Left ventricle myocardium inferior (tissue), 1 donor: ENCODE measurements around the gene OR4C15. TPM values are rescaled to one million over a fixed set of nuclear protein-coding genes. Genes with fewer than 3 reads are reported as not detected.

Source experiments
- DNase-seq: peaks from one replicate; pipeline ENCODE4 v3.0.0-alpha.2; 2020
- H3K27ac ChIP-seq: fragments of 200-600 bp; replicated peaks from 2 replicates; pipeline ENCODE4 v1.8.0; 2021
- H3K27me3 ChIP-seq: fragments of 200-600 bp; 2 replicates; pipeline ENCODE4 v1.8.0; 2021; ENCODE audit warnings: low read depth
- H3K36me3 ChIP-seq: fragments of 200-600 bp; 2 replicates; pipeline ENCODE4 v1.8.0; 2021
- H3K4me1 ChIP-seq: fragments of 200-600 bp; 2 replicates; pipeline ENCODE4 v1.8.0; 2021
- H3K4me3 ChIP-seq: fragments of 200-600 bp; 2 replicates; pipeline ENCODE4 v1.8.0; 2021; ENCODE audit warnings: mild to moderate bottlenecking, moderate library complexity
- H3K9me3 ChIP-seq: fragments of 200-600 bp; replicated peaks from 2 replicates; pipeline ENCODE4 v1.8.0; 2021
- CTCF ChIP-seq: fragments of 200-600 bp; IDR thresholded peaks from 2 replicates; pipeline ENCODE4 v1.8.0; 2021; ENCODE audit warnings: antibody characterized with exemption, mild to moderate bottlenecking, borderline replicate concordance
- intact Hi-C: fragments of 100-400 bp; cut with micrococcal nuclease; formaldehyde crosslinking; loops from one replicate; pipeline ENCODE4 v1.11.0; 2022
- long read RNA-seq: library from polyadenylated mRNA; unstranded; transcript quantifications from one replicate; pipeline ENCODE4 v2.0.0, GENCODE V29; 2021
- total RNA-seq: library from RNA; stranded (reverse); fragmentation: NEBNext Ultra II Directional; extraction: Animal tissue kit (Norgen Biotek cat#: 25700); gene quantifications from one replicate; pipeline ENCODE4 v1.2.1, GENCODE V29; 2021
- donor health status: DM: no; HTN: yes; CAD: no; lungs with severe emphysema.

Gene OR4C15
- not detected for total RNA-seq
- long read RNA-seq = 0 reads

DNA sequence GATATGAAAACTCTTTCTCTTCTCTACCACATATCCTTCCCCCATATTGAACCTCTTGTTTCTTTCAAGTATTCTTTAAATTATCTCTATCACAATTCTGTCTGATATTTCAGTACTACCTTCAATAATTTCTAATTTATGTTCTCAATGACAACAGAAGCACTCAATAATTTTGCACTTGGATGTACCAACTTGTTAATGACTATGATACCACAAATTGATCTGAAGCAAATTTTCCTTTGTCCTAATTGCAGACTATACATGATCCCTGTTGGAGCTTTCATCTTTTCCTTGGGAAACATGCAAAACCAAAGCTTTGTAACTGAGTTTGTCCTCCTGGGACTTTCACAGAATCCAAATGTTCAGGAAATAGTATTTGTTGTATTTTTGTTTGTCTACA, at the start of gene OR4C15:
Gene OR4C15, plus strand, starts transcription at position 301 of the 400 bp plus-strand sequence. Its CDS starts 0 bp downstream, at position 301.
- Histone ChIP-seq H3K4me3 (no peak within 1 kb of the TSS), H3K27ac (no peak within 1 kb of the TSS), H3K36me3 (no peaks in the 10 kb centered on the region), H3K4me1 (no peaks in the 10 kb centered on the region), H3K27me3 (no peaks in the 10 kb centered on the region), H3K9me3 (peaks cover 10% of the 10 kb centered on the region)
- intact Hi-C loops = no loop called here
- no peak for DNase-seq
- no peak for TF ChIP-seq CTCF

GRCh38 chr11:55571828-55572227, 17.6 kb downstream of the OR4C15 start, which contains the start of gene OR4C16:
Gene OR4C16, plus strand, starts transcription at chr11:55572128. Its CDS starts 0 bp downstream, at chr11:55572128.
- no peaks in the 10 kb centered on the region for H3K36me3 ChIP-seq
- DNase-seq = no peak
- TF ChIP-seq CTCF = no peak
- intact Hi-C loops = no loop called here
- H3K27me3 ChIP-seq = no peaks in the 10 kb centered on the region
- no peak within 1 kb of the TSS for H3K27ac ChIP-seq
- H3K4me1 ChIP-seq = no peaks in the 10 kb centered on the region
- no peak within 1 kb of the TSS for H3K4me3 ChIP-seq
- peaks cover 35% of the 10 kb centered on the region for H3K9me3 ChIP-seq

DNA sequence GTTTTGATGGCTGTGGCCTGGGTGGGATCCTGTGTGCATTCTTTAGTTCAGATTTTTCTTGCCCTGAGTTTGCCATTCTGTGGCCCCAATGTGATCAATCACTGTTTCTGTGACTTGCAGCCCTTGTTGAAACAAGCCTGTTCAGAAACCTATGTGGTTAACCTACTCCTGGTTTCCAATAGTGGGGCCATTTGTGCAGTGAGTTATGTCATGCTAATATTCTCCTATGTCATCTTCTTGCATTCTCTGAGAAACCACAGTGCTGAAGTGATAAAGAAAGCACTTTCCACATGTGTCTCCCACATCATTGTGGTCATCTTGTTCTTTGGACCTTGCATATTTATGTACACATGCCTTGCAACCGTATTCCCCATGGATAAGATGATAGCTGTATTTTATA, 18.3 kb downstream of the OR4C15 start:
- intact Hi-C loops = no loop called here
- H3K9me3 ChIP-seq = peaks cover 39% of the 10 kb centered on the region
- no peaks in the 10 kb centered on the region for H3K27me3 ChIP-seq
- no peaks in the 10 kb centered on the region for H3K4me1 ChIP-seq
- DNase-seq = no peak
- TF ChIP-seq CTCF = no peak
- H3K27ac ChIP-seq = no peak overlapping the region
- H3K36me3 ChIP-seq = no peaks in the 10 kb centered on the region
- no peak overlapping the region for H3K4me3 ChIP-seq

Other genes with a start within 250 kb of the OR4C15 start
- gene OR4A16, start 211.3 kb upstream of the OR4C15 start, total RNA-seq = not detected
- not detected for gene OR4A15, start 186.5 kb upstream of the OR4C15 start, total RNA-seq
- not detected for gene OR4C16, start 17.7 kb downstream of the OR4C15 start, total RNA-seq
- not detected for gene OR4C11, start 53.2 kb downstream of the OR4C15 start, total RNA-seq
- not detected for gene OR4P4, start 80.6 kb downstream of the OR4C15 start, total RNA-seq
- gene OR4S2, start 93.9 kb downstream of the OR4C15 start, total RNA-seq = not detected
- not detected for gene OR4C6, start 107.7 kb downstream of the OR4C15 start, total RNA-seq
- gene OR5D13, start 219.0 kb downstream of the OR4C15 start, total RNA-seq = not detected
- not detected for gene OR5D14, start 241.1 kb downstream of the OR4C15 start, total RNA-seq